Esophagus muscularis mucosa (tissue), 4 donors: ENCODE data around the gene SYNDIG1. TPM values are rescaled to one million over a fixed set of nuclear protein-coding genes. Genes with fewer than 3 reads are reported as not detected.

Experiments used
- DNase-seq: peaks from one replicate; pipeline ENCODE4 v3.0.0-alpha.2; 2017; ENCODE audit errors: extremely low spot score
- H3K27ac ChIP-seq, 4 donors: fragments of 200-600 bp; sonication (generic); replicated peaks in 1 of 4; 1 replicate in 3 of 4; 2 replicates in 1 of 4; pipeline ENCODE4 v1.5.1; 2016 to 2019; ENCODE audit warnings: mild to moderate bottlenecking in 1 of 4
- H3K27me3 ChIP-seq, 4 donors: fragments of 200-600 bp; sonication (generic); one replicate each; pipeline versions ENCODE4 v1.5.1 to v1.6.0; 2016 to 2019
- H3K36me3 ChIP-seq, 4 donors: fragments of 200-600 bp; sonication (generic); one replicate each; pipeline ENCODE4 v1.5.1; 2016 to 2019
- H3K4me1 ChIP-seq, 4 donors: fragments of 200-600 bp; sonication (generic); one replicate each; pipeline ENCODE4 v1.5.1; 2016 to 2019
- H3K4me3 ChIP-seq, 4 donors: fragments of 200-600 bp; sonication (generic); 1 replicate in 2 of 4; 2 replicates in 2 of 4; pipeline ENCODE4 v1.5.1; 2016 to 2019; ENCODE audit warnings: mild to moderate bottlenecking in 4 of 4, moderate library complexity in 1 of 4
- H3K9me3 ChIP-seq, 4 donors: fragments of 200-600 bp; sonication (generic); 1 replicate in 3 of 4; 2 replicates in 1 of 4; pipeline ENCODE4 v1.5.1; 2016 to 2019
- EP300 ChIP-seq: sonication (generic); formaldehyde crosslinking; IDR thresholded peaks from one replicate; pipeline ENCODE4 v1.6.1; 2017; ENCODE audit warnings: antibody characterized with exemption
- POLR2A ChIP-seq: fragments of 450-650 bp; IDR thresholded peaks from one replicate; pipeline ENCODE4 v1.6.1; 2017; ENCODE audit warnings: antibody characterized with exemption, moderate library complexity, mild to moderate bottlenecking, low read depth
- POLR2AphosphoS5 ChIP-seq, 2 donors: sonication (generic); formaldehyde crosslinking; IDR thresholded peaks; one replicate each; pipeline ENCODE4 v1.6.1; 2017; ENCODE audit warnings: antibody characterized with exemption in 2 of 2
- WGBS: methylation state at CpG from one replicate; pipeline ENCODE4 v1.1.5; 2018; 5-methylcytosine and 5-hydroxymethylcytosine counted together
- intact Hi-C: fragments of 100-400 bp; cut with DNase I; formaldehyde crosslinking; loops from one replicate; pipeline ENCODE4 v1.15.1; 2023
- total RNA-seq, 4 donors: library from RNA; depleted of rRNA; stranded (reverse); fragments of >200 nt; gene quantifications; one replicate each; pipeline versions ENCODE4 v1.1.0 to v1.2.1, GENCODE V29; 2016
- TF ChIP-seq, protein P1 (sequence below), 3 experiments: fragments of 200-600 bp in 2 of 3; fragments of 450-650 bp in 1 of 3; sonication (generic) in 2 of 3; IDR thresholded peaks; one replicate each; pipeline ENCODE4 v1.5.1; 2017 to 2019; ENCODE audit warnings: antibody characterized with exemption in 3 of 3, mild to moderate bottlenecking in 2 of 3, moderate library complexity in 1 of 3

SYNDIG1 gene
- total RNA-seq, 4 donors from 2014 or later = not detected

DNA sequence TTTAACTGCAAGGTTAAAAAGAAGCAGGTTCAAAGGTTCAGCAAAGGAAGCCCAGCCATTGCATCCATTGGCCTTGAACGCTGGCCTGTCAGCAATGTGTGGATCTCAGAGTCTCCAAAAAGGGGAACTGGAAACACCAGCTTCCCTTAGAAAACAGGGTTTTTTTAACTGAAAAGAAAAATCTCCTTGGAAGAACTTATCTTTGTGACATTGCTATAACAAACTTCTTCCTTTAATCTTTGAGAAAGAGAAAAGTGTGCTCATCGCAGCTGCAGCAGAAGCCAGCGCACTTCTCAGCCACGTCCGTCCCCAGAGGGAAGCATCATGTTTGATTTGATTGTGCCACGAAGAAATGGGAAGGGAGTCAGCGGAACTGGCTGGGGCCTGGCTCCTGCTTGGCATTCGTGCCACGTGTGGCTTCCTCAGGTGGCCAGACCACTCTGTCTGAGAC lies 215.0 kb downstream of the SYNDIG1 start:
- intact Hi-C loops = no loop called here
- no peak for DNase-seq

DNA sequence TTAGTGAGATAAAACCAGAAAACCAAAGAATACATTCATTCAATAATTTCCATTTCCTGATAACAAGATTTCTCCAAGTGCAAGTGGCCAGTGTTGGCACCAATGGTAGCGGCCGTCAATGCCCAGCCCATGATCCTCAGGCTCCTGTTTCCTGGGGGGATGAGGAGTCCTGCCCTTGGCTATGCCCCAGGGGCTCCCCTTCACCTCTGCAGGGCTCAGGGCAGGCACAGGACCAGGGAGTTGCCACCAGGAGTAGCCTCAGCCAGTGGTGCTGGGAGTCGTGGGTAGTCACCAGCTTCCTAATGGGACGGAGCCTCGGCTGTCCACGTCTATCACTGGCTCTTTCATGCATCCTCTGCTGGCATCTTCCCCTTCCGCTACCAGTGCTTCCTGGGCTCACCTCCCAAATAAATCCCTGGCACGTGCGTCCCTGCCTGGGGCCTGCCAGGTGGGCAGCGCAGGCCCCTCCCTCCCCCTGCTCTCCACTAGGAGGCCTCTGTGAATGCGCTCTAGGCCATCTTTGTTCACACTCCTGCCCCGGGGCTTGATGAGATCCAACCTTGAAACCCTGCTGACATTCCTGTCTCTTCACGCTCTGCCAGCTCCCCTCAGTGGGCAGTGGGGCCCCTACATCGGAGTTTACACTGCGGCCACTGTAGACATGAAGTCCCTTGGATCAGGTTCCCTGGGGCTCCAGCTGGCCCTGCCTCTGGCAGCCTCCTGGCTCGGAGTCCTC lies 215.7 kb downstream of the SYNDIG1 start:
- DNase-seq = no peak
- Histone ChIP-seq H3K27me3 (no peaks in the 10 kb centered on the region), H3K36me3 (no peaks in the 10 kb centered on the region), H3K4me1 (no peaks in the 10 kb centered on the region), H3K9me3 (peaks cover 0 to 6% (median 5%) of the 10 kb centered on the region in 4 donors), H3K27ac (no peak overlapping the region), H3K4me3 (no peak overlapping the region)
- TF ChIP-seq POLR2AphosphoS5 (IDR thresholded peaks at IDR 0.05) = no peak
- no peak for TF ChIP-seq POLR2A
- no peak for TF ChIP-seq EP300
- TF ChIP-seq, protein P1, sequence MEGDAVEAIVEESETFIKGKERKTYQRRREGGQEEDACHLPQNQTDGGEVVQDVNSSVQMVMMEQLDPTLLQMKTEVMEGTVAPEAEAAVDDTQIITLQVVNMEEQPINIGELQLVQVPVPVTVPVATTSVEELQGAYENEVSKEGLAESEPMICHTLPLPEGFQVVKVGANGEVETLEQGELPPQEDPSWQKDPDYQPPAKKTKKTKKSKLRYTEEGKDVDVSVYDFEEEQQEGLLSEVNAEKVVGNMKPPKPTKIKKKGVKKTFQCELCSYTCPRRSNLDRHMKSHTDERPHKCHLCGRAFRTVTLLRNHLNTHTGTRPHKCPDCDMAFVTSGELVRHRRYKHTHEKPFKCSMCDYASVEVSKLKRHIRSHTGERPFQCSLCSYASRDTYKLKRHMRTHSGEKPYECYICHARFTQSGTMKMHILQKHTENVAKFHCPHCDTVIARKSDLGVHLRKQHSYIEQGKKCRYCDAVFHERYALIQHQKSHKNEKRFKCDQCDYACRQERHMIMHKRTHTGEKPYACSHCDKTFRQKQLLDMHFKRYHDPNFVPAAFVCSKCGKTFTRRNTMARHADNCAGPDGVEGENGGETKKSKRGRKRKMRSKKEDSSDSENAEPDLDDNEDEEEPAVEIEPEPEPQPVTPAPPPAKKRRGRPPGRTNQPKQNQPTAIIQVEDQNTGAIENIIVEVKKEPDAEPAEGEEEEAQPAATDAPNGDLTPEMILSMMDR (IDR thresholded peaks at IDR 0.05) = no peak
- 86% methylated on average over 12 of the region's 16 CpGs for WGBS
- intact Hi-C loops = no loop called here

More for the DNA sequence above, 215.0 kb downstream of the SYNDIG1 start:
- H3K4me3 ChIP-seq = no peak overlapping the region
- H3K36me3 ChIP-seq = no peaks in the 10 kb centered on the region
- no peak overlapping the region for H3K27ac ChIP-seq
- H3K27me3 ChIP-seq = no peaks in the 10 kb centered on the region
- TF ChIP-seq POLR2A (no peak), POLR2AphosphoS5 (IDR thresholded peaks at IDR 0.05) (no peak), EP300 (no peak)
- TF ChIP-seq, protein P1 (IDR thresholded peaks at IDR 0.05) = no peak
- peaks cover 0 to 6% (median 5%) of the 10 kb centered on the region in 4 donors for H3K9me3 ChIP-seq
- WGBS = 62% methylated on average over 9 of the region's 9 CpGs
- H3K4me1 ChIP-seq = no peaks in the 10 kb centered on the region

DNA sequence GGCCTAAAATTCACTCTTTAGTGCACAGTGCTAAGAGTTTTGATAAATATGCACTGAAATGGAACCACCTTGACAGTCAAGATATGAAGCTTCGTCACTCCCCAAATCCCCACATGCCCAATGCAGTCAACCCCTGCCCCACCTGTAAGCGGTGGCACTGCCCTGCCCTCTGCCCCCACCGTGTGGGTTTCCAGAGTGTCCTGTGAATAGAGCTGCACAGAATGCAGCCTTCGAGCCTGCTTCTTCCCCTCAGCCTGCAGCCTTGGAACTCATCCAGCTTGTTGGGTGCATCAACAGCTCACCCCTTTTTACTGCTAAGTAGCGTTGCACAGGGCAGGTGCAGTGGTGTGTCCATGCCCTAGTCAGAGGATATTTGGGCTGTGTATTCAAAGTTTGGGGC lies 216.3 kb downstream of the SYNDIG1 start:
- TF ChIP-seq EP300 = no peak
- no peak for TF ChIP-seq POLR2A
- no peak for TF ChIP-seq POLR2AphosphoS5 (IDR thresholded peaks at IDR 0.05)
- TF ChIP-seq, protein P1 (IDR thresholded peaks at IDR 0.05) = no peak
- no peaks in the 10 kb centered on the region for H3K4me1 ChIP-seq
- no peak overlapping the region for H3K4me3 ChIP-seq
- H3K9me3 ChIP-seq = peaks cover 0 to 6% (median 5%) of the 10 kb centered on the region in 4 donors
- intact Hi-C loops = no loop called here
- H3K36me3 ChIP-seq = no peaks in the 10 kb centered on the region
- H3K27me3 ChIP-seq = no peaks in the 10 kb centered on the region
- WGBS = 78% methylated on average over 5 of the region's 5 CpGs
- no peak for DNase-seq
- H3K27ac ChIP-seq = no peak overlapping the region

DNA sequence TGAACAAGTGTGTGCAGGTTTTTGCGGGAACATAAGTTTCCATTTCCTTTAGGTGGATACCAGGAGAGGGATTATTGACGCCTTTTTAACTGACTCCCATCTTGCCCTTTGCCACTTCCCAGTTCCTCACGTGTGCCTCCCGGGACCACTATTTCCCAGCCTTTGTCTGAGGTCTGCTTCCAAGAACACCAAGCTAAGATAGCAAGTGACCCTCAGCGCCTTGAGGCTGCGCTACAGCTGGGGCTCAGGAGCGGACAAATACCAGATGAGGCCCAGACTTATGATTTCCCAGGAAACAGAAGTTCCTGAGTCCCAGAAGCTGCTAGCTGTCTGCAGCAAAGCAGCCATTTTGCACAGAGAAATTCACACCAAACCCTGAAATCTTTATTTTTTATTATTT lies 216.7 kb downstream of the SYNDIG1 start:
- no peaks in the 10 kb centered on the region for H3K4me1 ChIP-seq

More for the DNA sequence above, 216.7 kb downstream of the SYNDIG1 start:
- H3K4me3 ChIP-seq = no peak overlapping the region
- intact Hi-C loops = no loop called here
- no peak overlapping the region for H3K27ac ChIP-seq
- H3K9me3 ChIP-seq = peaks cover 0 to 6% (median 5%) of the 10 kb centered on the region in 4 donors
- H3K27me3 ChIP-seq = peaks cover 0 to 3% (median 0%) of the 10 kb centered on the region in 4 donors
- DNase-seq = no peak
- 81% methylated on average over 7 of the region's 7 CpGs for WGBS
- TF ChIP-seq, protein P1 (IDR thresholded peaks at IDR 0.05) = no peak
- no peak for TF ChIP-seq POLR2AphosphoS5 (IDR thresholded peaks at IDR 0.05)
- no peak for TF ChIP-seq POLR2A
- no peak for TF ChIP-seq EP300
- no peaks in the 10 kb centered on the region for H3K36me3 ChIP-seq
